ENCODE data around the gene KRT222.

GRCh38 chr17:40606548-40607353, 58.2 kb downstream of the KRT222 start:
- TF ChIP-seq POLR2A (IDR thresholded peaks at IDR 0.05; ENCODE audit: low read length) (no peak), GATA1 (IDR thresholded peaks at IDR 0.05; ENCODE audit: low read depth, low read length) (no peak)

Data from erythroblast (primary cell).